Neural progenitor cell (in vitro differentiated cells): Measurements from ENCODE around the gene OR10A6. TPM values are rescaled to one million over a fixed set of nuclear protein-coding genes. Genes with fewer than 3 reads are reported as not detected.
A peak's percentile ranks its signal among the peaks of the same experiment; 100 is the strongest.

Source experiments
- DNase-seq: peaks from one replicate; pipeline ENCODE4 v3.0.0-alpha.2; 2016; ENCODE audit warnings: low spot score
- H2AFZ ChIP-seq: fragments of 200-600 bp; sonication (generic); replicated peaks from 2 replicates; pipeline ENCODE4 v1.6.1; 2016; ENCODE audit warnings: antibody characterized with exemption
- H3F3A ChIP-seq: fragments of 200-600 bp; sonication (generic); 2 replicates; pipeline ENCODE4 v1.6.1; 2016; ENCODE audit warnings: antibody characterized with exemption, low read depth
- H3K27ac ChIP-seq: fragments of 200-600 bp; sonication (generic); 2 replicates; pipeline ENCODE4 v1.5.1; 2016; ENCODE audit warnings: mild to moderate bottlenecking
- H3K27me3 ChIP-seq: fragments of 200-600 bp; sonication (generic); 2 replicates; pipeline ENCODE4 v1.6.1; 2016; ENCODE audit warnings: mild to moderate bottlenecking, moderate library complexity
- H3K36me3 ChIP-seq: fragments of 200-600 bp; sonication (generic); 2 replicates; pipeline ENCODE4 v1.5.1; 2016
- H3K4me1 ChIP-seq: fragments of 200-600 bp; sonication (generic); 2 replicates; pipeline ENCODE4 v1.6.1; 2016; ENCODE audit warnings: mixed run types
- H3K4me2 ChIP-seq: fragments of 200-600 bp; sonication (generic); 2 replicates; pipeline ENCODE4 v1.6.1; 2016
- H3K4me3 ChIP-seq: fragments of 200-600 bp; sonication (generic); 2 replicates; pipeline ENCODE4 v1.5.1; 2016
- H3K79me2 ChIP-seq: fragments of 200-600 bp; sonication (generic); 2 replicates; pipeline ENCODE4 v1.6.1; 2016; ENCODE audit warnings: low read depth
- H3K9ac ChIP-seq: fragments of 200-600 bp; sonication (generic); 2 replicates; pipeline ENCODE4 v1.6.1; 2016
- H3K9me3 ChIP-seq: fragments of 200-600 bp; sonication (generic); 2 replicates; pipeline ENCODE4 v1.5.1; 2016; ENCODE audit warnings: low read depth
- H4K20me1 ChIP-seq: fragments of 200-600 bp; sonication (generic); 2 replicates; pipeline ENCODE4 v1.6.1; 2016; ENCODE audit warnings: low read depth
- H3K27ac Mint-ChIP-seq: 3 replicates; pipeline ENCODE4 v1.8.0; 2021; ENCODE audit warnings: mixed read lengths
- H3K27me3 Mint-ChIP-seq: 2 replicates; pipeline ENCODE4 v1.8.0; 2022; ENCODE audit warnings: low read depth, mild to moderate bottlenecking, inconsistent platforms, moderate library complexity, mixed read lengths; ENCODE audit not compliant: insufficient read depth
- H3K36me3 Mint-ChIP-seq: 3 replicates; pipeline ENCODE4 v1.8.0; 2021; ENCODE audit warnings: mixed read lengths
- H3K4me1 Mint-ChIP-seq: 3 replicates; pipeline ENCODE4 v1.8.0; 2021; ENCODE audit warnings: mixed read lengths
- H3K4me3 Mint-ChIP-seq: 3 replicates; pipeline ENCODE4 v1.8.0; 2021; ENCODE audit warnings: mild to moderate bottlenecking, moderate library complexity, mixed read lengths
- H3K9me3 Mint-ChIP-seq: 3 replicates; pipeline ENCODE4 v1.8.0; 2020; ENCODE audit warnings: mixed read lengths
- EZH2 ChIP-seq: fragments of 200-600 bp; sonication (generic); IDR thresholded peaks from 2 replicates; pipeline ENCODE4 v1.6.1; 2017; ENCODE audit warnings: antibody characterized with exemption, mild to moderate bottlenecking, moderate library complexity
- EZH2phosphoT487 ChIP-seq: fragments of 200-600 bp; sonication (generic); IDR thresholded peaks from 2 replicates; pipeline ENCODE4 v1.6.1; 2017; ENCODE audit warnings: antibody characterized with exemption
- total RNA-seq: library from RNA; depleted of rRNA; stranded (reverse); fragments of >200 nt; gene quantifications from 2 replicates; pipeline ENCODE4 v1.2.3, GENCODE V29; 2015; ENCODE audit warnings: low replicate concordance
- TF ChIP-seq, protein P1 (sequence below): fragments of 200-600 bp; sonication (generic); IDR thresholded peaks from 2 replicates; pipeline ENCODE4 v1.5.1; 2017; ENCODE audit warnings: antibody characterized with exemption, mild to moderate bottlenecking

OR10A6 gene
- total RNA-seq, 1 donor from 2014 or later, result not detected

GRCh38 chr11:7968686-7969085 is 37.6 kb upstream of the OR10A6 start:
- Mint-ChIP-seq H3K36me3 (no peaks in the 10 kb centered on the region), H3K9me3 (no peaks in the 10 kb centered on the region), H3K27ac (no peak overlapping the region), H3K27me3 (no peaks in the 10 kb centered on the region), H3K4me3 (no peak overlapping the region), H3K4me1 (no peaks in the 10 kb centered on the region)
- Histone ChIP-seq H3K27me3 (no peaks in the 10 kb centered on the region), H2AFZ (no peak overlapping the region), H3K27ac (no peak overlapping the region), H3K4me1 (no peaks in the 10 kb centered on the region), H3K9me3 (no peaks in the 10 kb centered on the region), H3K79me2 (no peaks in the 10 kb centered on the region), H4K20me1 (no peaks in the 10 kb centered on the region), H3K4me2 (no peak overlapping the region), H3F3A (no peaks in the 10 kb centered on the region), H3K36me3 (no peaks in the 10 kb centered on the region), H3K4me3 (no peak overlapping the region), H3K9ac (no peak overlapping the region)
- no peak for DNase-seq
- TF ChIP-seq, protein P1, sequence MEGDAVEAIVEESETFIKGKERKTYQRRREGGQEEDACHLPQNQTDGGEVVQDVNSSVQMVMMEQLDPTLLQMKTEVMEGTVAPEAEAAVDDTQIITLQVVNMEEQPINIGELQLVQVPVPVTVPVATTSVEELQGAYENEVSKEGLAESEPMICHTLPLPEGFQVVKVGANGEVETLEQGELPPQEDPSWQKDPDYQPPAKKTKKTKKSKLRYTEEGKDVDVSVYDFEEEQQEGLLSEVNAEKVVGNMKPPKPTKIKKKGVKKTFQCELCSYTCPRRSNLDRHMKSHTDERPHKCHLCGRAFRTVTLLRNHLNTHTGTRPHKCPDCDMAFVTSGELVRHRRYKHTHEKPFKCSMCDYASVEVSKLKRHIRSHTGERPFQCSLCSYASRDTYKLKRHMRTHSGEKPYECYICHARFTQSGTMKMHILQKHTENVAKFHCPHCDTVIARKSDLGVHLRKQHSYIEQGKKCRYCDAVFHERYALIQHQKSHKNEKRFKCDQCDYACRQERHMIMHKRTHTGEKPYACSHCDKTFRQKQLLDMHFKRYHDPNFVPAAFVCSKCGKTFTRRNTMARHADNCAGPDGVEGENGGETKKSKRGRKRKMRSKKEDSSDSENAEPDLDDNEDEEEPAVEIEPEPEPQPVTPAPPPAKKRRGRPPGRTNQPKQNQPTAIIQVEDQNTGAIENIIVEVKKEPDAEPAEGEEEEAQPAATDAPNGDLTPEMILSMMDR, result no peak
- TF ChIP-seq EZH2phosphoT487, result no peak
- no peak for TF ChIP-seq EZH2

- Mint-ChIP-seq H3K27me3 (no peaks in the 10 kb centered on the region), H3K4me3 (no peak overlapping the region), H3K36me3 (no peaks in the 10 kb centered on the region), H3K27ac (no peak overlapping the region), H3K4me1 (no peaks in the 10 kb centered on the region), H3K9me3 (no peaks in the 10 kb centered on the region)
- Histone ChIP-seq H3K27ac (no peak overlapping the region), H3K9ac (no peak overlapping the region), H2AFZ (no peak overlapping the region), H3F3A (no peaks in the 10 kb centered on the region), H3K36me3 (no peaks in the 10 kb centered on the region), H3K79me2 (no peaks in the 10 kb centered on the region), H3K4me1 (no peaks in the 10 kb centered on the region), H3K27me3 (no peaks in the 10 kb centered on the region), H3K4me2 (no peak overlapping the region), H4K20me1 (no peaks in the 10 kb centered on the region), H3K4me3 (no peak overlapping the region), H3K9me3 (no peaks in the 10 kb centered on the region)
- DNase-seq, result no peak
- TF ChIP-seq, protein P1, result no peak
- TF ChIP-seq EZH2 (no peak), EZH2phosphoT487 (no peak)
Measured at GRCh38 chr11:7967826-7968225, 36.8 kb upstream of the OR10A6 start.

GRCh38 chr11:7967097-7967496 is 36.0 kb upstream of the OR10A6 start:
- H3K4me2 ChIP-seq, result no peak overlapping the region
- H3F3A ChIP-seq, result no peaks in the 10 kb centered on the region
- Mint-ChIP-seq H3K4me3 (no peak overlapping the region), H3K9me3 (no peaks in the 10 kb centered on the region), H3K27ac (peak overlapping the region; percentile 11), H3K4me1 (no peaks in the 10 kb centered on the region), H3K27me3 (no peaks in the 10 kb centered on the region), H3K36me3 (no peaks in the 10 kb centered on the region)
- no peak overlapping the region for H3K9ac ChIP-seq
- no peaks in the 10 kb centered on the region for H4K20me1 ChIP-seq
- H3K27ac ChIP-seq, result no peak overlapping the region
- H3K4me3 ChIP-seq, result no peak overlapping the region
- H3K27me3 ChIP-seq, result no peaks in the 10 kb centered on the region
- no peaks in the 10 kb centered on the region for H3K4me1 ChIP-seq
- no peak for DNase-seq
- TF ChIP-seq EZH2 (no peak), EZH2phosphoT487 (no peak)
- TF ChIP-seq, protein P1, result no peak
- H3K9me3 ChIP-seq, result no peaks in the 10 kb centered on the region
- H3K79me2 ChIP-seq, result no peaks in the 10 kb centered on the region
- H2AFZ ChIP-seq, result no peak overlapping the region
- no peaks in the 10 kb centered on the region for H3K36me3 ChIP-seq

DNA sequence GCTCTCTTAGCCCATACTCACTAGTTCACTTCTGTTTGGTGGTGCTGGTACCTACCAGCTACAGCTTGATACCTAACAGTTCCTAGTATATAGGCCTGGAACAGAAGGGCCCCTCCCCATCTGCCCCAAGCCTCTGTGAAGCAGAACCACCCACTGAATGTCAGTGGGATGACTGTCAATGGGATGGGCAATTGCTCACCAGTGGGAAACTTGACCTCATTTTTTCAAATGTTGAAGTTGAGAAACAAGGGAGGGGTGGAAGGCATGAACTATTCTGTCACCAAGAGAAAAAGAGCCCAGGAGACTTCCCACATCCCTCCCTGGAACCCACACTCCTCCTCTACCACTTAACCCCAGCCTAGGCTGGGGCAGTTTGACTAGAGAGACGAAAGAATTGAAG is 34.3 kb upstream of the OR10A6 start, which contains the start of gene NLRP10:
TSS of gene NLRP10 (minus strand) at position 62 of the 400 bp plus-strand sequence. CDS start 1,952 bp downstream, outside the sequence.
- H3K27ac ChIP-seq, result no peak within 1 kb of the TSS
- Mint-ChIP-seq H3K36me3 (no peaks in the 10 kb centered on the region), H3K4me3 (no peak within 1 kb of the TSS), H3K9me3 (peaks cover 4% of the 10 kb centered on the region), H3K4me1 (no peaks in the 10 kb centered on the region), H3K27me3 (no peaks in the 10 kb centered on the region), H3K27ac (no peak within 1 kb of the TSS)
- no peaks in the 10 kb centered on the region for H3K36me3 ChIP-seq
- no peak within 1 kb of the TSS for H3K9ac ChIP-seq
- peak within 1 kb of the TSS; percentile 2 for H2AFZ ChIP-seq
- no peak for TF ChIP-seq EZH2phosphoT487
- TF ChIP-seq, protein P1, result no peak
- TF ChIP-seq EZH2, result no peak
- no peak for DNase-seq
- H3K4me2 ChIP-seq, result no peak within 1 kb of the TSS
- H4K20me1 ChIP-seq, result no peaks in the 10 kb centered on the region
- H3K4me3 ChIP-seq, result no peak within 1 kb of the TSS
- H3K9me3 ChIP-seq, result no peaks in the 10 kb centered on the region
- H3K27me3 ChIP-seq, result no peaks in the 10 kb centered on the region
- H3K79me2 ChIP-seq, result no peaks in the 10 kb centered on the region
- no peaks in the 10 kb centered on the region for H3K4me1 ChIP-seq
- no peaks in the 10 kb centered on the region for H3F3A ChIP-seq
